ENCODE results near the gene C1QTNF12. TPM values are rescaled to one million over a fixed set of nuclear protein-coding genes. Genes with fewer than 3 reads are reported as not detected.

The C1QTNF12 gene
- total RNA-seq, 2 donors from 2014 or later, result 2.9 to 12.5 TPM

DNA sequence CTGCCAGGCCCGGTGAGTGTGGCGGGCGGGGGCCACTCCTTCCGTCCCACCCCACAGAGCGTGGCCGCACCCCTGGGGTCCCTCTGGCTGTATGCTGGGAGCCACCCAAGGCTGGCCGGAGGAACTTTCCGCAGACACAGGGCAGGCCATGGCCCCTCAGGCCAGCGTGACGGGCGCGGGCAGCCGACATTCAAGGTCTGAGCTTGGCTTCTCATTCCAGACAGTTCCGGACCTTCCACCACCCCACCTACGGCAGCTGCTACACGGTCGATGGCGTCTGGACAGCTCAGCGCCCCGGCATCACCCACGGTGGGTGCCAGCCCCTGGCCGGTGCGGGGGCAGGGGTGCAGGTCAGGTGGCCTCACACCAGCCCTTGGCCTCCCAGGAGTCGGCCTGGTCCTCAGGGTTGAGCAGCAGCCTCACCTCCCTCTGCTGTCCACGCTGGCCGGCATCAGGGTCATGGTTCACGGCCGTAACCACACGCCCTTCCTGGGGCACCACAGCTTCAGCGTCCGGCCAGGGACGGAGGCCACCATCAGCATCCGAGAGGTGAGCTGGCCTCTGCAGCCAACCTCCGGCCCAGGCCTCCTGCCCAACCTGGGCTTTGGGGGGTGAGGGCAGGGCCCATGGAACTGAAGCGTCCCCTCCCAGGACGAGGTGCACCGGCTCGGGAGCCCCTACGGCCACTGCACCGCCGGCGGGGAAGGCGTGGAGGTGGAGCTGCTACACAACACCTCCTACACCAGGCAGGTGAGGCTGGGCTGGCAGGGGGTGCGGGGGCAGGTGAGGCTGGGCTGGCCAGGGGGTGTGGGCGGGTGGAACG, 41.0 kb upstream of the C1QTNF12 start:
- H3K9me3 ChIP-seq, result no peaks in the 10 kb centered on the region
- H3K4me1 ChIP-seq (ENCODE audit: control insufficient read depth in 1 of 2, low read depth in 2 of 2), result peaks cover 0 to 15% of the 10 kb centered on the region in 2 donors
- no peaks in the 10 kb centered on the region for H3K36me3 ChIP-seq
- no peak overlapping the region for H3K4me3 ChIP-seq
- TF ChIP-seq, protein P1, sequence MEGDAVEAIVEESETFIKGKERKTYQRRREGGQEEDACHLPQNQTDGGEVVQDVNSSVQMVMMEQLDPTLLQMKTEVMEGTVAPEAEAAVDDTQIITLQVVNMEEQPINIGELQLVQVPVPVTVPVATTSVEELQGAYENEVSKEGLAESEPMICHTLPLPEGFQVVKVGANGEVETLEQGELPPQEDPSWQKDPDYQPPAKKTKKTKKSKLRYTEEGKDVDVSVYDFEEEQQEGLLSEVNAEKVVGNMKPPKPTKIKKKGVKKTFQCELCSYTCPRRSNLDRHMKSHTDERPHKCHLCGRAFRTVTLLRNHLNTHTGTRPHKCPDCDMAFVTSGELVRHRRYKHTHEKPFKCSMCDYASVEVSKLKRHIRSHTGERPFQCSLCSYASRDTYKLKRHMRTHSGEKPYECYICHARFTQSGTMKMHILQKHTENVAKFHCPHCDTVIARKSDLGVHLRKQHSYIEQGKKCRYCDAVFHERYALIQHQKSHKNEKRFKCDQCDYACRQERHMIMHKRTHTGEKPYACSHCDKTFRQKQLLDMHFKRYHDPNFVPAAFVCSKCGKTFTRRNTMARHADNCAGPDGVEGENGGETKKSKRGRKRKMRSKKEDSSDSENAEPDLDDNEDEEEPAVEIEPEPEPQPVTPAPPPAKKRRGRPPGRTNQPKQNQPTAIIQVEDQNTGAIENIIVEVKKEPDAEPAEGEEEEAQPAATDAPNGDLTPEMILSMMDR (IDR thresholded peaks at IDR 0.05), result no peak
- ATAC-seq (ENCODE audit: insufficient number of reproducible peaks, low FRiP score, low read depth) (no peak), DNase-seq (ENCODE audit: low spot score) (no peak)
- no peak overlapping the region for H3K27ac ChIP-seq
- H3K27me3 ChIP-seq (replicated peaks; ENCODE audit: insufficient read depth), result no peaks in the 10 kb centered on the region

DNA sequence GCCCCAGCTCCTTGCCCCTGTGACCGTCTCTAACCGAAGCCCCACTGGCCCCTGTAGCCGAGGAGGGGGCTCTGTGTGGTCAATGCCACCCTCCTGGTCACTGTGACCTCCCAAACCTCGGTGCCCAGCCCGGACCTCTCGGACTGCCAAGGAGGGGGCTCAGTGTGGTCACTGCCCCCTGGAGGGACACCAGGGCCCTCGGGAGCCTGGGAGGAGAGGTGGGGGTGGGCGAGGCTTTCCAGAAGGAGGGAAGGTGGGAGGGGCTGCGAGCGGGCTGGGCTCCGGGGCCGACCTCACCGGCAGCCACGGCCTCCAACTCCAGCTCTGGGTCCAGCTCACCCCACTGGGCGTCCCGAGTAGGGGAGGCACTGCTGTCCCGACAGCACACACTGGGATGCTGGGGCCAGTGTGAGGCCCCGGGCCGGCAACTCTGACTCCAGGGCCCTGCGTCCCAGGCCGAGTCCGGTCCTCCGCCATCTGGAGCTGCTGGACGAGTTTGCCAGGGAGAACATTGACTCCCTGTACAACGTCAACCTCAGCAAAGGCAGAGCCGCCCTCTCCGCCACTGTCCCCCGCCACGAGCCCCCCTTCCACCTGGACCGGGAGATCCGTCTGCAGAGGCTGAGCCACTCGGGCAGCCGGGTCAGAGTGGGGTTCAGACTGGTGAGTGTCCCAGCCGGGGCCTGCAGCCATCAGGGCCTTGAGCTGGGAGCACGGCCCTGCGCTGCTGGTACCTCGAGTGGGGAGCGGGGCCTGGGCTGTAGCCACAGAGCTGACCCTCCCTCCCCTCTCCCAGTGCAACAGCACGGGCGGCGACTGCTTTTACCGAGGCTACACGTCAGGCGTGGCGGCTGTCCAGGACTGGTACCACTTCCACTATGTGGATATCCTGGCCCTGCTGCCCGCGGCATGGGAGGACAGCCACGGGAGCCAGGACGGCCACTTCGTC, 40.1 kb upstream of the C1QTNF12 start:
- TF ChIP-seq, protein P1 (IDR thresholded peaks at IDR 0.05), result no peak
- H3K4me1 ChIP-seq (ENCODE audit: control insufficient read depth in 1 of 2, low read depth in 2 of 2), result peaks cover 0 to 13% of the 10 kb centered on the region in 2 donors
- H3K9me3 ChIP-seq, result no peaks in the 10 kb centered on the region
- no peak for DNase-seq (ENCODE audit: low spot score)
- H3K27me3 ChIP-seq (replicated peaks; ENCODE audit: insufficient read depth), result no peaks in the 10 kb centered on the region
- no peaks in the 10 kb centered on the region for H3K36me3 ChIP-seq
- ATAC-seq (ENCODE audit: insufficient number of reproducible peaks, low FRiP score, low read depth), result no peak
- H3K27ac ChIP-seq, result no peak overlapping the region
- H3K4me3 ChIP-seq, result no peak overlapping the region

DNA sequence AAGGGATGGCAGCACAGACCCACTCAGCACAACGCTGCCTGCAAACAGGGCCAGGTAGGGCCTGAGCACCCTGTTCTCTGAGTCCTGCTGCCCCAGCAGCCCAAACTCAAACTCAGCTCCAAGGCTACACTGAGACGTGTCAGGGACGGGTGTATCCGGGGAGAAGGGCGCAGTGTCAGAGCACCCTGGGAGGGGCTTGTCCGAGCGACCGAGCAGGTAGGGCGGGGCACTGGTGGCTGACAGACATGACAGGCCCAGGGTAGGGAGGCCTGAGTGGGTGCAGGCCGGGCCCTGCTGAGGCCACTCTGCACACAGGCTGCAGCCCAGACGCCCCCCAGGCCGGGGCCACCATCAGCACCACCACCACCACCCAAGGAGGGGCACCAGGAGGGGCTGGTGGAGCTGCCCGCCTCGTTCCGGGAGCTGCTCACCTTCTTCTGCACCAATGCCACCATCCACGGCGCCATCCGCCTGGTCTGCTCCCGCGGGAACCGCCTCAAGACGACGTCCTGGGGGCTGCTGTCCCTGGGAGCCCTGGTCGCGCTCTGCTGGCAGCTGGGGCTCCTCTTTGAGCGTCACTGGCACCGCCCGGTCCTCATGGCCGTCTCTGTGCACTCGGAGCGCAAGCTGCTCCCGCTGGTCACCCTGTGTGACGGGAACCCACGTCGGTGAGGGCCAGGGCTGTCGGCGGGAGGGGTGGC, 39.2 kb upstream of the C1QTNF12 start:
- DNase-seq (ENCODE audit: low spot score) (no peak), ATAC-seq (ENCODE audit: insufficient number of reproducible peaks, low FRiP score, low read depth) (no peak)
- no peaks in the 10 kb centered on the region for H3K36me3 ChIP-seq
- no peaks in the 10 kb centered on the region for H3K9me3 ChIP-seq
- no peaks in the 10 kb centered on the region for H3K27me3 ChIP-seq (replicated peaks; ENCODE audit: insufficient read depth)
- no peak overlapping the region for H3K27ac ChIP-seq
- peaks cover 0 to 5% of the 10 kb centered on the region in 2 donors for H3K4me1 ChIP-seq (ENCODE audit: control insufficient read depth in 1 of 2, low read depth in 2 of 2)
- H3K4me3 ChIP-seq, result no peak overlapping the region
- TF ChIP-seq, protein P1 (IDR thresholded peaks at IDR 0.05), result no peak

DNA sequence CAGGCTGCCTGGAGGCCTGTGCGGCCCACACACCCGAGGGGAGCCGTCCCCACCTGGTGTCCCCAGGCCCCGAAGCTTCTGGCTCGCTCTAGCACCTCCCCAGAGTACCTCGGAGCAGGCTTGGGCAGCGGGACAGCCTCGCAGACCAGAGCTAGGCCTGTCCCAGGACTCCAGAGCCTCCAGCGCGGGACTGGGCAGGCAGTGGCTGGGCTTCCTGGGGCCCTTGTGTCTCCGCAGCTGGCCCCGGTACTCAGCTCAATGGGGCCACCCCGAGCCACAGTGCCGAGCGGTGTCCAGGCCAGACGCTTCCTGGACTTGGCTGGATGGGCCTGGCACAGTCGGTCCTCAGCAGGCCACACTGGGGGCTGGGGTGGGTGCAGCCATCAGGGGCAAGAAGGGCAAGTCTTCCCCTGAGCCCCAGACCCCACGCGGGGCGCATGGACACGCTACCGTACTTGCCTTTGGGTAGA, 38.6 kb upstream of the C1QTNF12 start:
- DNase-seq (ENCODE audit: low spot score), result no peak
- H3K4me3 ChIP-seq, result no peak overlapping the region
- no peak for ATAC-seq (ENCODE audit: insufficient number of reproducible peaks, low FRiP score, low read depth)
- H3K4me1 ChIP-seq (ENCODE audit: control insufficient read depth in 1 of 2, low read depth in 2 of 2), result no peaks in the 10 kb centered on the region
- H3K27ac ChIP-seq, result no peak overlapping the region
- no peaks in the 10 kb centered on the region for H3K9me3 ChIP-seq
- no peaks in the 10 kb centered on the region for H3K36me3 ChIP-seq
- TF ChIP-seq, protein P1 (IDR thresholded peaks at IDR 0.05), result no peak
- H3K27me3 ChIP-seq (replicated peaks; ENCODE audit: insufficient read depth), result no peaks in the 10 kb centered on the region
